Measurements from ENCODE around the gene SHROOM2.

The SHROOM2 gene

DNA sequence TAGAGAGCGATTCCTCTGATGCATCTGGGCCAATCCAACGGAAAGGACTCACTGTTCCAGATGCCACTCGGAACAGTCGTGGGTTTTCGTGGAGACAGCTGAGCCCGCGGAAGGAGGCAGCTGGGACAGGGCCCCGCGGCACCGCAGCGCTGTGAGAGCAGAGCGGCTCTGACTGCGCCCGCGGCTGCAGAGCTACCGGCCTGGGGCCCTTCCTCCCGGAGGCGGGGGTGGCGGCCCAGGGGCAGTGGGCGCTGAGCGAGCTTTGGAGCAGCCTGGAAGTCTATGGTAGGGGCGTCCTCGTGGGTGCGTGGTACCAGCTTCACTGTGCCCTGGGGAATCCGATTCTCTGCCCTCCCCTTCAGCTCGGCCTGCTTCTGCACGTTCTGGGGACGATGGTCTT lies 205.8 kb downstream of the SHROOM2 start:
- DNase-seq (ENCODE audit: extremely low read depth in 1 of 2, low read depth in 1 of 2) = no peak

DNA sequence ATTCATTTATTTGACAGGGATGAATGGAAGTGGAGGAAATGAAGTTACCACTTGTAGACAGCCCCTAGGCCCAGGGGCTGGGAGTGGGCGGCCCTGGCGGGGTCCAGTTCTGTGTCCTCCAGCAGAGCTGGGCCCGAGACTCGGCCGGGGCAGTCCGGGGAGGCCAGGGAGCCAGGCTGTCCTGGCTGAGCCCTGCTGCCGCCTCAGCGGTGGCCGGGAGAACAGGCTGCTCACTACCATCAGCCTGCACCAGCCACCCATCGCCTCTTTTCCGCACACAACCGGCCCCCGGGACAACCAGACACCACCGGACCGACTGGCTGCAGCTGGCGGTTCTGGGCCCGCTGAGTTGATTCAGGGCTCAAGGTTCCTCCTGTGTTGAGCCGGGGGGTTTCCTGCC lies 206.5 kb downstream of the SHROOM2 start:
- DNase-seq (ENCODE audit: extremely low read depth in 1 of 2, low read depth in 1 of 2) = no peak

DNA sequence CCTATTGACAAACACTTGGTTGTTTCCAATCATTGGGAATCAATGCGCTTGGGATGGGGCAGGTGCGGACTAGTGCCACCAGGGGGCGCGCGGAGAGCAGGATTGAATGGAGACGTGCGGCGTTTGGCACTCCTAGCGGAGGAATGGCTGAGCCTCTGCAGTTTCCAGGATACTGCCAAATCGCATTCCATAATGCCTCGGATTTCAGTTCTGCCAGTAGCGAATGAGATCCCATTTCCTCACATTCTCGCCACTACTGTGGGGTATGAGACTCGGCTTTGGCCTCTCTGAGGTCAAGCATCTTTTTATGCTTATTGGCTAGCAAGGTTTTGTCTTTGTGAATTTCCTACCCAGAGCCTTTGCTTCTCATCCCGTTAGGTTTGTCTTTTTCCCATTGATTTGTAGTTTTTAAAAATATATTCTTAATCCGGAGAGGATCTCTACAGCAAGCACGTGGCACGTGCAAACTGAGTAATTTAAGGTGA lies 209.7 kb downstream of the SHROOM2 start:
- DNase-seq (ENCODE audit: extremely low read depth in 1 of 2, low read depth in 1 of 2) = peak in 1 of 2 donors; percentile 41

DNA sequence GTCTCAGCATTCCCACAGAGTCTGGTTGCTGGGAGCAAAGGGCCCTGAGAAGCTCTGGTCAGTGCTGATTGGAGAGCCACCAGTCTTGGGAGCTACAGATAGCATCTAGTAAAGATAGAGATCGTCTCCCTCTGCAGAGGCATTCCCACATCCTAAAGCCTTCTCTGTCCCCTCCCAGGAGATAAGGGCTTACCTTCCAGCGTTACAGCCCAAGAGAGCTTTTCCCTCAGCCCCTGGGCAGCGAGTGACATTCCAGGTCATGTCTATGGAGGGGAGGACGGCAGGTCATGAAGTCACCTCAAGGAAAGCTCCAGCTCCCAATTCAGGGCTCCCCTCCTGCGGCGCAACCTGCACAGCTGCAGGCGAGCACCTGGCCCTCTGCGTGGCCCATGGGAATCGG lies 210.8 kb downstream of the SHROOM2 start:
- no peak for DNase-seq (ENCODE audit: extremely low read depth in 1 of 2, low read depth in 1 of 2)

DNA sequence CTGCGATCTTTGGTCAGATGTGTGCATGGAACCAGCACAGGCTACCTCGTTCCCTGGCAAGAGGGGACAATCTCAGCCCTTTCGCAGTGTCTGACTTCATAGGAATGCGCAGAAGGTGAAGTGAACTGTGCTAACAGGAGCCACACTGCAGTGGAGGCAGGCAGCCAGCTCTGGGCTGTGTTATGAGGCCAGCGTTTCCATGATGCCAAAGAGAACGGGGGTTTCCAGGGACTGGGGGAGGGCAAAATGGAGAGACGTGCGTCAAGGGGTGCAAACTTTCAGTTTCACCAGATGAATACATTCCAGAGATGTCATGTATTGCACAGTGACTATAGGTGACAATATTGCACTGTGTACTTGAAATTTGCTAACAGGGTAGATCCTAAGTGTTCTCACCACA lies 211.3 kb downstream of the SHROOM2 start:
- peak in 1 of 2 donors; percentile 63 for DNase-seq (ENCODE audit: extremely low read depth in 1 of 2, low read depth in 1 of 2)
